Activated T-cell treated with anti-CD3 and anti-CD28 coated beads, Interleukin-2, amount 50 U/mL, for 72 hours (primary cell): ENCODE data around the gene KLF8. TPM values are rescaled to one million over a fixed set of nuclear protein-coding genes. Genes with fewer than 3 reads are reported as not detected.
A peak's percentile ranks its signal among the peaks of the same experiment; 100 is the strongest.

Source experiments
- ATAC-seq, 2 donors: fragments of 150-1000 bp; cut with Tn5 transposase; replicated peaks in 1 of 2; 2 replicates each; pipeline ENCODE4 v1.10.0; 2021; ENCODE audit warnings: moderate library complexity in 2 of 2, mild to moderate bottlenecking in 1 of 2
- DNase-seq, 2 donors: peaks; one replicate each; pipeline ENCODE4 v3.0.0; 2021 to 2022; ENCODE audit warnings: mixed read lengths in 1 of 2
- H3K27ac Mint-ChIP-seq: one replicate; pipeline ENCODE4 v1.8.0; 2022; ENCODE audit warnings: mild to moderate bottlenecking, moderate library complexity, mixed read lengths
- H3K27me3 Mint-ChIP-seq: one replicate; pipeline ENCODE4 v1.8.0; 2022; ENCODE audit warnings: low read depth, mixed read lengths
- H3K36me3 Mint-ChIP-seq, 2 donors: one replicate each; pipeline ENCODE4 v1.8.0; 2022; ENCODE audit warnings: mixed read lengths in 2 of 2, mild to moderate bottlenecking in 1 of 2; ENCODE audit not compliant: insufficient read depth in 2 of 2
- H3K4me1 Mint-ChIP-seq: one replicate; pipeline ENCODE4 v1.8.0; 2022; ENCODE audit warnings: low read depth, mixed read lengths
- H3K4me3 Mint-ChIP-seq, 2 donors: one replicate each; pipeline ENCODE4 v1.8.0; 2022; ENCODE audit warnings: mild to moderate bottlenecking in 2 of 2, mixed read lengths in 2 of 2, moderate library complexity in 2 of 2
- H3K9me3 Mint-ChIP-seq, 2 donors: one replicate each; pipeline ENCODE4 v1.8.0; 2022; ENCODE audit warnings: mixed read lengths in 2 of 2
- total RNA-seq, 2 donors: library from RNA; stranded (reverse); gene quantifications; one replicate each; pipeline ENCODE4 v1.2.3, GENCODE V29; 2022

Gene KLF8
- total RNA-seq, 2 donors from 2014 or later: 5.0 to 6.3 TPM

- DNase-seq (no peak), ATAC-seq (no peak)
- Mint-ChIP-seq H3K27me3 (peaks cover 6% of the 10 kb centered on the region), H3K27ac (no peak overlapping the region), H3K36me3 (no peaks in the 10 kb centered on the region), H3K4me3 (no peak overlapping the region), H3K4me1 (no peaks in the 10 kb centered on the region), H3K9me3 (no peaks in the 10 kb centered on the region)
These were observed 21.9 kb downstream of the KLF8 start for GRCh38 chrX:56253832-56254703.

GRCh38 chrX:56268888-56269287, 36.7 kb downstream of the KLF8 start:
- no peaks in the 10 kb centered on the region for H3K36me3 Mint-ChIP-seq
- H3K4me3 Mint-ChIP-seq: no peak overlapping the region
- H3K27me3 Mint-ChIP-seq: peaks cover 19% of the 10 kb centered on the region
- peak; percentile 2 to 4 for DNase-seq
- no peaks in the 10 kb centered on the region for H3K9me3 Mint-ChIP-seq
- H3K27ac Mint-ChIP-seq: no peak overlapping the region
- peak; percentile 89 to 94 for ATAC-seq
- H3K4me1 Mint-ChIP-seq: peaks cover 12% of the 10 kb centered on the region

- Mint-ChIP-seq H3K27ac (no peak overlapping the region), H3K27me3 (peaks cover 26% of the 10 kb centered on the region), H3K4me3 (no peak overlapping the region), H3K9me3 (no peaks in the 10 kb centered on the region), H3K36me3 (no peaks in the 10 kb centered on the region), H3K4me1 (peaks cover 6% of the 10 kb centered on the region)
- ATAC-seq (no peak), DNase-seq (no peak)
These were observed 46.5 kb downstream of the KLF8 start for GRCh38 chrX:56278692-56279091.

- H3K36me3 Mint-ChIP-seq: no peaks in the 10 kb centered on the region
- no peak overlapping the region for H3K4me3 Mint-ChIP-seq
- no peaks in the 10 kb centered on the region for H3K9me3 Mint-ChIP-seq
- peaks cover 20% of the 10 kb centered on the region for H3K27me3 Mint-ChIP-seq
- DNase-seq (no peak), ATAC-seq (no peak)
- peaks cover 6% of the 10 kb centered on the region for H3K4me1 Mint-ChIP-seq
- no peak overlapping the region for H3K27ac Mint-ChIP-seq
These were observed 47.7 kb downstream of the KLF8 start for GRCh38 chrX:56279863-56280262.

GRCh38 chrX:56281789-56282188, 49.6 kb downstream of the KLF8 start:
- DNase-seq (peak in 1 of 2 donors; percentile 6), ATAC-seq (peak; percentile 56 to 60)
- no peaks in the 10 kb centered on the region for H3K9me3 Mint-ChIP-seq
- no peaks in the 10 kb centered on the region for H3K36me3 Mint-ChIP-seq
- peaks cover 20% of the 10 kb centered on the region for H3K27me3 Mint-ChIP-seq
- no peak overlapping the region for H3K4me3 Mint-ChIP-seq
- peak overlapping the region; percentile 48 for H3K27ac Mint-ChIP-seq
- peaks cover 6% of the 10 kb centered on the region for H3K4me1 Mint-ChIP-seq

GRCh38 chrX:56284269-56284668, 52.1 kb downstream of the KLF8 start:
- no peak for DNase-seq
- no peaks in the 10 kb centered on the region for H3K9me3 Mint-ChIP-seq
- H3K36me3 Mint-ChIP-seq: no peaks in the 10 kb centered on the region
- no peak overlapping the region for H3K4me3 Mint-ChIP-seq
- H3K4me1 Mint-ChIP-seq: peaks cover 6% of the 10 kb centered on the region
- no peak overlapping the region for H3K27ac Mint-ChIP-seq
- ATAC-seq: no peak
- H3K27me3 Mint-ChIP-seq: peaks cover 18% of the 10 kb centered on the region

GRCh38 chrX:56288608-56289007, 56.5 kb downstream of the KLF8 start:
- H3K4me3 Mint-ChIP-seq: no peak overlapping the region
- H3K27me3 Mint-ChIP-seq: peaks cover 16% of the 10 kb centered on the region
- peaks cover 4% of the 10 kb centered on the region for H3K4me1 Mint-ChIP-seq
- DNase-seq (no peak), ATAC-seq (no peak)
- H3K9me3 Mint-ChIP-seq: peaks cover 1 to 2% of the 10 kb centered on the region in 2 donors
- no peak overlapping the region for H3K27ac Mint-ChIP-seq
- peaks cover 4 to 5% of the 10 kb centered on the region in 2 donors for H3K36me3 Mint-ChIP-seq

GRCh38 chrX:56289449-56289848, 57.3 kb downstream of the KLF8 start:
- peaks cover 16% of the 10 kb centered on the region for H3K27me3 Mint-ChIP-seq
- DNase-seq (no peak), ATAC-seq (peak; percentile 31 to 51)
- no peak overlapping the region for H3K4me3 Mint-ChIP-seq
- H3K27ac Mint-ChIP-seq: no peak overlapping the region
- H3K9me3 Mint-ChIP-seq: peaks cover 1 to 2% of the 10 kb centered on the region in 2 donors
- H3K4me1 Mint-ChIP-seq: peaks cover 4% of the 10 kb centered on the region
- H3K36me3 Mint-ChIP-seq: peaks cover 4 to 7% of the 10 kb centered on the region in 2 donors

- H3K27ac Mint-ChIP-seq: no peak overlapping the region
- H3K4me1 Mint-ChIP-seq: peaks cover under 1% of the 10 kb centered on the region
- H3K4me3 Mint-ChIP-seq: no peak overlapping the region
- ATAC-seq: no peak
- DNase-seq: no peak
- H3K9me3 Mint-ChIP-seq: peaks cover 1 to 9% of the 10 kb centered on the region in 2 donors
- peaks cover 12% of the 10 kb centered on the region for H3K27me3 Mint-ChIP-seq
- peaks cover 8 to 15% of the 10 kb centered on the region in 2 donors for H3K36me3 Mint-ChIP-seq
These were observed 76.6 kb downstream of the KLF8 start for GRCh38 chrX:56308726-56309125.

- peaks cover 12% of the 10 kb centered on the region for H3K27me3 Mint-ChIP-seq
- no peak overlapping the region for H3K4me3 Mint-ChIP-seq
- no peak overlapping the region for H3K27ac Mint-ChIP-seq
- DNase-seq (no peak), ATAC-seq (no peak)
- H3K4me1 Mint-ChIP-seq: peaks cover 7% of the 10 kb centered on the region
- peaks cover 1 to 9% of the 10 kb centered on the region in 2 donors for H3K9me3 Mint-ChIP-seq
- peaks cover 8 to 15% of the 10 kb centered on the region in 2 donors for H3K36me3 Mint-ChIP-seq
These were observed 77.7 kb downstream of the KLF8 start for GRCh38 chrX:56309881-56310280.

- Mint-ChIP-seq H3K9me3 (peaks cover 1 to 8% of the 10 kb centered on the region in 2 donors), H3K36me3 (peaks cover 8 to 15% of the 10 kb centered on the region in 2 donors), H3K4me3 (no peak overlapping the region), H3K27me3 (peaks cover 12% of the 10 kb centered on the region), H3K4me1 (peaks cover 7% of the 10 kb centered on the region), H3K27ac (no peak overlapping the region)
- ATAC-seq: no peak
- DNase-seq: no peak
These were observed 78.4 kb downstream of the KLF8 start for GRCh38 chrX:56310581-56310980.

GRCh38 chrX:56313308-56313707, 81.2 kb downstream of the KLF8 start:
- H3K9me3 Mint-ChIP-seq: peaks cover 0 to 1% of the 10 kb centered on the region in 2 donors
- ATAC-seq (no peak), DNase-seq (no peak)
- peak overlapping the region in 1 of 2 donors; percentile 62 for H3K4me3 Mint-ChIP-seq
- H3K36me3 Mint-ChIP-seq: peaks cover 4 to 8% of the 10 kb centered on the region in 2 donors
- H3K27ac Mint-ChIP-seq: no peak overlapping the region
- H3K27me3 Mint-ChIP-seq: peaks cover 12% of the 10 kb centered on the region
- peaks cover 7% of the 10 kb centered on the region for H3K4me1 Mint-ChIP-seq

- peak overlapping the region; percentile 47 to 62 for H3K4me3 Mint-ChIP-seq
- no peak overlapping the region for H3K27ac Mint-ChIP-seq
- H3K27me3 Mint-ChIP-seq: peaks cover 4% of the 10 kb centered on the region
- ATAC-seq: peak; percentile 62 to 77
- DNase-seq: peak; percentile 5 to 16
- H3K36me3 Mint-ChIP-seq: peaks cover 0 to 4% of the 10 kb centered on the region in 2 donors
- no peaks in the 10 kb centered on the region for H3K9me3 Mint-ChIP-seq
- H3K4me1 Mint-ChIP-seq: peaks cover 7% of the 10 kb centered on the region
These were observed 82.2 kb downstream of the KLF8 start for GRCh38 chrX:56314334-56314733.
